ENCODE measurements around the gene CRYBA4.

The CRYBA4 gene

GRCh38 chr22:26597026-26597425 lies 24.7 kb upstream of the CRYBA4 start:
- H3K4me3 ChIP-seq (ENCODE audit: low read length) = no peak overlapping the region
- TF ChIP-seq, protein P1, sequence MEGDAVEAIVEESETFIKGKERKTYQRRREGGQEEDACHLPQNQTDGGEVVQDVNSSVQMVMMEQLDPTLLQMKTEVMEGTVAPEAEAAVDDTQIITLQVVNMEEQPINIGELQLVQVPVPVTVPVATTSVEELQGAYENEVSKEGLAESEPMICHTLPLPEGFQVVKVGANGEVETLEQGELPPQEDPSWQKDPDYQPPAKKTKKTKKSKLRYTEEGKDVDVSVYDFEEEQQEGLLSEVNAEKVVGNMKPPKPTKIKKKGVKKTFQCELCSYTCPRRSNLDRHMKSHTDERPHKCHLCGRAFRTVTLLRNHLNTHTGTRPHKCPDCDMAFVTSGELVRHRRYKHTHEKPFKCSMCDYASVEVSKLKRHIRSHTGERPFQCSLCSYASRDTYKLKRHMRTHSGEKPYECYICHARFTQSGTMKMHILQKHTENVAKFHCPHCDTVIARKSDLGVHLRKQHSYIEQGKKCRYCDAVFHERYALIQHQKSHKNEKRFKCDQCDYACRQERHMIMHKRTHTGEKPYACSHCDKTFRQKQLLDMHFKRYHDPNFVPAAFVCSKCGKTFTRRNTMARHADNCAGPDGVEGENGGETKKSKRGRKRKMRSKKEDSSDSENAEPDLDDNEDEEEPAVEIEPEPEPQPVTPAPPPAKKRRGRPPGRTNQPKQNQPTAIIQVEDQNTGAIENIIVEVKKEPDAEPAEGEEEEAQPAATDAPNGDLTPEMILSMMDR (conservative IDR thresholded peaks at IDR 0.05; ENCODE audit: low read depth, low read length) = no peak
- no peak for DNase-seq (ENCODE audit: low read depth)

GRCh38 chr22:26597480-26597879 lies 24.3 kb upstream of the CRYBA4 start:
- DNase-seq (ENCODE audit: low read depth) = no peak
- H3K4me3 ChIP-seq (ENCODE audit: low read length) = no peak overlapping the region
- TF ChIP-seq, protein P1 (conservative IDR thresholded peaks at IDR 0.05; ENCODE audit: low read depth, low read length) = no peak

DNA sequence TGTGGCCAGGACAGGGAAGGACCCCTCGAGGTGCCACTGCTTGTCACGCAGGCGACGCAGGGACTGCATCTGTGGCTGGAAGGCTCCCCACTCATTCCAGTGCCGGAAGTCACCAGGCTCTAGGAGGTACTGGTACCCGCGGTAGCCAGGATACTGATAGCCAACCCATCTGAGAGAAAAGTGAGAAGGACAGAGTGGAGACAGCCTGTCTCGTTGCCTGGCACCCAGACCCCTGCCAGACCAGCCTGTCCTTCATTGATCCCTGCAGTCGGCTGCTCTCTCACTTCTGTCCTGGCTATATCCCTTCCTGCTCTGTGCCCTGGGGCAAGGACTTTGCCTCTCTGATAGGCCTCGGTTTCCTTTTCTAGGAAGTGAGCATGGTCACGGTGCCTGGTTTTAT lies 22.3 kb upstream of the CRYBA4 start:
- no peak overlapping the region for H3K4me3 ChIP-seq (ENCODE audit: low read length)
- DNase-seq (ENCODE audit: low read depth) = no peak
- TF ChIP-seq, protein P1 (conservative IDR thresholded peaks at IDR 0.05; ENCODE audit: low read depth, low read length) = no peak

DNA sequence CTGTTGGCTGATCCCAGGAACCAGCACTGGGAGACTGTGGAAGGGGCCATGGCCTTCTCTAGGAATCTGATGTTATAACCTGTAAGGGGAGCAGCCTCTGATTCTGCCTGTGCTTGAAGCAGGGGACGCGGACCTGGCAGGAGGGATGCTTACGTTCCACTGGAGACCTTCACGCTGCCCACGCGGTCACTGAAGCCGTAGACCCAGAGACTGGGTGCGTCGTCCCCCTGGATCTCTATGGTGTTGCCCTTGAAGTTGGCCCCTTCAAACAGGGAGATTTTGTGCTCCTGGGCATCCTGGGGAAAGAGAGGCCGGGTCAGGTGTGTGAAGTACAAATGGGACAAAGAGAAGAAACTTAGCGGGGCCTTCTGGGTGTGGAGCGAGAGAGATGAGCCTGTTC lies 20.0 kb upstream of the CRYBA4 start:
- no peak overlapping the region for H3K4me3 ChIP-seq (ENCODE audit: low read length)
- TF ChIP-seq, protein P1 (conservative IDR thresholded peaks at IDR 0.05; ENCODE audit: low read depth, low read length) = no peak

GRCh38 chr22:26602127-26602526 lies 19.6 kb upstream of the CRYBA4 start:
- no peak overlapping the region for H3K4me3 ChIP-seq (ENCODE audit: low read length)
- DNase-seq (ENCODE audit: low read depth) = no peak
- TF ChIP-seq, protein P1 (conservative IDR thresholded peaks at IDR 0.05; ENCODE audit: low read depth, low read length) = no peak

More for the DNA sequence above, 20.0 kb upstream of the CRYBA4 start:
- no peak for DNase-seq (ENCODE audit: low read depth)

- no peak overlapping the region for H3K4me3 ChIP-seq (ENCODE audit: low read length)
- no peak for DNase-seq (ENCODE audit: low read depth)
- TF ChIP-seq, protein P1 (conservative IDR thresholded peaks at IDR 0.05; ENCODE audit: low read depth, low read length) = no peak
Measured at GRCh38 chr22:26604368-26604767, 17.4 kb upstream of the CRYBA4 start.

- H3K4me3 ChIP-seq (ENCODE audit: low read length) = no peak overlapping the region
- DNase-seq (ENCODE audit: low read depth) = no peak
- TF ChIP-seq, protein P1 (conservative IDR thresholded peaks at IDR 0.05; ENCODE audit: low read depth, low read length) = no peak
Measured at GRCh38 chr22:26606611-26607010, 15.2 kb upstream of the CRYBA4 start.

Measured in retinal pigment epithelial cell (primary cell).